ENCODE measurements around the gene RAE1. TPM values are rescaled to one million over a fixed set of nuclear protein-coding genes. Genes with fewer than 3 reads are reported as not detected.

RAE1 gene
- total and polyA plus RNA-seq, 2 of the 4 experiments (the other 2 are of a cell fraction): 32.8 to 80.5 TPM

- BruUV-seq (replicated peaks): no TSS peak
- Histone ChIP-seq H2BK15ac (ENCODE audit: low read depth, low read length) (no peak overlapping the region), H2BK120ac (ENCODE audit: low read depth, low read length) (no peak overlapping the region), H2AK9ac (replicated peaks; ENCODE audit: low read depth, low read length, poor library complexity) (no peak overlapping the region), H4K91ac (ENCODE audit: insufficient read depth, low read depth, low read length) (no peak overlapping the region), H2BK20ac (ENCODE audit: low read depth, low read length) (no peak overlapping the region), H4K5ac (ENCODE audit: low read depth, low read length) (no peak overlapping the region), H4K20me1 (ENCODE audit: insufficient read depth, low read length) (no peaks in the 10 kb centered on the region; the same call in 1 of the 2 replicates), H3K23ac (ENCODE audit: low read depth, low read length) (no peak overlapping the region), H3K14ac (replicated peaks; ENCODE audit: low read depth, low read length) (no peak overlapping the region), H4K8ac (ENCODE audit: low read depth in 2 of 2, low read length in 2 of 2) (no peak overlapping the region), H3K4me3 (ENCODE audit: insufficient read depth, low read depth, low read length) (no peak overlapping the region), H3K79me1 (ENCODE audit: low read depth in 1 of 2, low read length in 2 of 2) (peaks cover 0 to 3% of the 10 kb centered on the region in 2 experiments; a peak in 1 of 4 replicates), H3K9ac (ENCODE audit: low read depth, low read length) (no peak overlapping the region), H3K36me3 (ENCODE audit: control insufficient read depth, insufficient read depth, low read length) (peaks cover 28% of the 10 kb centered on the region), H3K18ac (ENCODE audit: low read depth, low read length) (no peak overlapping the region), H3K27me3 (ENCODE audit: control insufficient read depth, insufficient read depth, low read length) (no peaks in the 10 kb centered on the region), H2AK5ac (ENCODE audit: low read depth, low read length) (no peak overlapping the region), H3K9me1 (ENCODE audit: insufficient read depth, low read length) (no peaks in the 10 kb centered on the region), H2BK5ac (ENCODE audit: low read depth, low read length, poor library complexity, severe bottlenecking) (no peak overlapping the region), H3K4ac (ENCODE audit: low read depth, low read length) (no peak overlapping the region), H3K27ac (ENCODE audit: insufficient read depth, low read length) (no peak overlapping the region), H2AFZ (replicated peaks; ENCODE audit: low read length, poor library complexity) (no peak overlapping the region), H3K4me2 (ENCODE audit: low read depth, low read length) (no peak overlapping the region), H3K4me1 (ENCODE audit: control insufficient read depth, insufficient read depth, low read length) (peaks cover 3% of the 10 kb centered on the region; the same call in 1 of the 2 replicates), H3K56ac (ENCODE audit: extremely low read depth, insufficient read depth, low read length) (no peak overlapping the region), H3K9me3 (ENCODE audit: control insufficient read depth, insufficient read depth, low read length) (no peaks in the 10 kb centered on the region)
- WGBS, 2 experiments (ENCODE audit: extremely low coverage in 2 of 2, insufficient read length in 1 of 2): 96% methylated on average over 4 of the region's 7 CpGs; no CpG with 5 or more reads in 1 of the 2 experiments
- dilution Hi-C loops (cut with HindIII; ENCODE audit: low sequenced_read_pairs, unreplicated experiment): no loop called here
- in situ Hi-C loops (cut with MboI; ENCODE audit: low sequenced_read_pairs): no loop called here
- DNase-seq: no peak
- no peak for ATAC-seq (ENCODE audit: low read depth)
- TF ChIP-seq RFX5 (IDR thresholded peaks at IDR 0.05; ENCODE audit: low read depth, low read length): no peak
- no peak for TF ChIP-seq USF2 (IDR thresholded peaks at IDR 0.05; ENCODE audit: low read depth, low read length)
- no peak for TF ChIP-seq RAD21 (IDR thresholded peaks at IDR 0.05; ENCODE audit: low read length)
- TF ChIP-seq MAZ (IDR thresholded peaks at IDR 0.05; ENCODE audit: borderline replicate concordance, low read depth, low read length): no peak
- no peak for TF ChIP-seq POLR2A (IDR thresholded peaks at IDR 0.05; ENCODE audit: low read depth, low read length)
- TF ChIP-seq ELK1 (IDR thresholded peaks at IDR 0.05; ENCODE audit: borderline replicate concordance, low read depth, low read length): no peak
- TF ChIP-seq SMC3 (IDR thresholded peaks at IDR 0.05; ENCODE audit: low read depth, low read length): no peak
- no peak for TF ChIP-seq RCOR1 (IDR thresholded peaks at IDR 0.05; ENCODE audit: insufficient replicate concordance, low read length)
- no peak for TF ChIP-seq MXI1 (IDR thresholded peaks at IDR 0.05; ENCODE audit: borderline replicate concordance, low read depth, low read length)
- TF ChIP-seq CTCF (conservative IDR thresholded peaks at IDR 0.05; ENCODE audit: low read depth, low read length): no peak
- no peak for TF ChIP-seq CHD1 (IDR thresholded peaks at IDR 0.05; ENCODE audit: low read depth, low read length)
- no peak for TF ChIP-seq MAFK (IDR thresholded peaks at IDR 0.05; ENCODE audit: low read depth, low read length)
- no peak for TF ChIP-seq BHLHE40 (IDR thresholded peaks at IDR 0.05; ENCODE audit: low read depth, low read length)
- no peak for TF ChIP-seq CEBPB (IDR thresholded peaks at IDR 0.05; ENCODE audit: low read depth, low read length)
- TF ChIP-seq NFE2L2 (IDR thresholded peaks at IDR 0.05; ENCODE audit: low read depth, low read length): no peak
- no peak for TF ChIP-seq FOS (IDR thresholded peaks at IDR 0.05; ENCODE audit: low read depth, low read length)
- CTCF ChIA-PET: no interaction called here
- POLR2A ChIA-PET (ENCODE audit: unreplicated experiment): no interaction called here
- intact Hi-C loops (cut with micrococcal nuclease): no loop called here
Observed at GRCh38 chr20:57401565-57401918, 50.5 kb downstream of the RAE1 start.

Measured in IMR-90 (cell line).